ENCODE measurements around the gene GPATCH4.

DNA sequence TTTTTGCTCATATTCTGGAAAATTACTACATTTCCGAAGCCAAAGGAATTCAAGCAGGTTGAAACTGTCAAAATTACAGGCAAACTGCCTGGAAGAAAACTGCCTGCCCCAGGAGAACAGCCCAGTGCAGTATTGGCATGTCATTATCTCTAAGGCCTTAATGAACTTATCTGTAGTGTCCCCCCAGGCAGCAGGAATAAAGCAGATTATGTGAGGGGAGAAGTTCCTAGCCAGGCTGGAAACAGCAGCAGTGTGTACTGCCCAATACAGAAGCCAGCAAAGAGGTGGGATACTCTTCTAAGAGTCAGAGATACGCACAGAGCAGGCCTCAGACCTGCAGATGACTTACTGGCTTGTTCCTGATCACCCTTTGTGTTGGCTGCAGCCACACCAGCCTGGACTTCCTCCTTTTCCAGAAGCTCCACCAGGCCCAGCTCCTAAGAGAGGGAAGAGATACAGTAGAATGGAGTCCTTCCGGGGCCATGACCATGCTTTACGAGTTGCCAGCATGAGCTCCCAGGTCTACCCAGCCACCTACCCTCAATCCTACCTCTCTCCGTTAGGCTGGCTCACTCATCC, 40.6 kb downstream of the GPATCH4 start:
- TF ChIP-seq RAD21 (IDR thresholded peaks at IDR 0.05; ENCODE audit: low read depth) (no peak), TCF7L2 (IDR thresholded peaks at IDR 0.05; ENCODE audit: borderline replicate concordance, extremely low read depth, insufficient read depth, insufficient read length) (no peak), POLR2A (IDR thresholded peaks at IDR 0.05; ENCODE audit: borderline replicate concordance, extremely low read depth, insufficient read depth, insufficient read length) (no peak), POLR2AphosphoS5 (IDR thresholded peaks at IDR 0.05; ENCODE audit: low read depth, low read length) (no peak), EZH2phosphoT487 (IDR thresholded peaks at IDR 0.05; ENCODE audit: borderline replicate concordance) (no peak), EZH2 (IDR thresholded peaks at IDR 0.05) (no peak), CEBPB (IDR thresholded peaks at IDR 0.05; ENCODE audit: low read depth) (no peak)
- TF ChIP-seq, protein P1, sequence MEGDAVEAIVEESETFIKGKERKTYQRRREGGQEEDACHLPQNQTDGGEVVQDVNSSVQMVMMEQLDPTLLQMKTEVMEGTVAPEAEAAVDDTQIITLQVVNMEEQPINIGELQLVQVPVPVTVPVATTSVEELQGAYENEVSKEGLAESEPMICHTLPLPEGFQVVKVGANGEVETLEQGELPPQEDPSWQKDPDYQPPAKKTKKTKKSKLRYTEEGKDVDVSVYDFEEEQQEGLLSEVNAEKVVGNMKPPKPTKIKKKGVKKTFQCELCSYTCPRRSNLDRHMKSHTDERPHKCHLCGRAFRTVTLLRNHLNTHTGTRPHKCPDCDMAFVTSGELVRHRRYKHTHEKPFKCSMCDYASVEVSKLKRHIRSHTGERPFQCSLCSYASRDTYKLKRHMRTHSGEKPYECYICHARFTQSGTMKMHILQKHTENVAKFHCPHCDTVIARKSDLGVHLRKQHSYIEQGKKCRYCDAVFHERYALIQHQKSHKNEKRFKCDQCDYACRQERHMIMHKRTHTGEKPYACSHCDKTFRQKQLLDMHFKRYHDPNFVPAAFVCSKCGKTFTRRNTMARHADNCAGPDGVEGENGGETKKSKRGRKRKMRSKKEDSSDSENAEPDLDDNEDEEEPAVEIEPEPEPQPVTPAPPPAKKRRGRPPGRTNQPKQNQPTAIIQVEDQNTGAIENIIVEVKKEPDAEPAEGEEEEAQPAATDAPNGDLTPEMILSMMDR (IDR thresholded peaks at IDR 0.05 in 2 of 3, conservative IDR thresholded peaks at IDR 0.05 in 1 of 3; ENCODE audit: borderline replicate concordance in 1 of 3, insufficient read depth in 1 of 3, low read depth in 2 of 3, low read length in 2 of 3), result no peak

All from HCT116 (cell line).